C4-2B (cell line): ENCODE data around the gene ROR2.

Source experiments
- ZFX ChIP-seq: fragments of 450-650 bp; IDR thresholded peaks from 2 replicates; pipeline ENCODE4 v1.6.1; 2017
- TF ChIP-seq, protein P1 (sequence below): fragments of 450-650 bp; conservative IDR thresholded peaks from 2 replicates; pipeline ENCODE4 v1.5.1; 2017; ENCODE audit warnings: mild to moderate bottlenecking

DNA sequence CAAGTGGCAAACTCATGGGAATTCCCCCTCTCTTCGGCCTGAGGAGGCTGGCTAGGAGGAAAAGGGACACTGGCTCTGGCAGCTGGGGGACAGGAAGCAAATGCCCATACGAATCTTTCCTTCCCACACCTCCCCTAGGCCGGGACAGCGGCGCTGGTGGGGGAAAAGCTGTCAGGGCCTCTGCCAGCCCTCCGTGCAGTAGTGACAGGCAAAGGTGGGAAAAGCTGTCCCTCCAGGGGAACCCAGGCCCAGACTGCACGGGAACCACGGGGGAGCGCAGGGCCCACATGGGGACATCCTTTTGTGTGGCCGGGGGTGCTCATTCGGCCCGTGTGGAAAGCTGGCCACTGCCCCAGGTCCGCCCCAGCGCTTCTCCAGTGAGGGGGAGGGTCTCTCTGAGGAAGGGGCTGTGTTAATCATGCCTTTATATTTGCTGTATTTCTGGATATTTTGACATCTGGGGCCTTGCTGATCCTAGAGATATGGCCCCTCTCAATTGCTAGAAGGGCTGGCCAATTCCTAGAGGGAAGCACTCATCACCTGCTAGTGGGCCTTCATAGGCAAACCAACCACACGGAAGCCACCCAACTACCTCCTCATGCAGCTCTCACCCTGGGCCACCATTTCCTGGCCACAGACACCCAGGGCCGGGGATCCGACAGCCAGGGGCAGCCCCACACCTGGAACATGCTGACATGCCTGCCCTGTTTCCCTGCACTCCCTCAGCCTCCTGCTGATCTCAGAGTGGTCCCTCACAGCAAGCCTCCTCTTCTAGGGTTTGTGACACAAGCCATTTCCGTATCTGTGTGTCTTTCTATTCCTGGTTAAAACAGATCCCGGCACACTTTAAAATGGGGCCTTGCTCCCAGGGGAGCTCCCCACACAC lies 138.8 kb downstream of the ROR2 start:
- TF ChIP-seq, protein P1, sequence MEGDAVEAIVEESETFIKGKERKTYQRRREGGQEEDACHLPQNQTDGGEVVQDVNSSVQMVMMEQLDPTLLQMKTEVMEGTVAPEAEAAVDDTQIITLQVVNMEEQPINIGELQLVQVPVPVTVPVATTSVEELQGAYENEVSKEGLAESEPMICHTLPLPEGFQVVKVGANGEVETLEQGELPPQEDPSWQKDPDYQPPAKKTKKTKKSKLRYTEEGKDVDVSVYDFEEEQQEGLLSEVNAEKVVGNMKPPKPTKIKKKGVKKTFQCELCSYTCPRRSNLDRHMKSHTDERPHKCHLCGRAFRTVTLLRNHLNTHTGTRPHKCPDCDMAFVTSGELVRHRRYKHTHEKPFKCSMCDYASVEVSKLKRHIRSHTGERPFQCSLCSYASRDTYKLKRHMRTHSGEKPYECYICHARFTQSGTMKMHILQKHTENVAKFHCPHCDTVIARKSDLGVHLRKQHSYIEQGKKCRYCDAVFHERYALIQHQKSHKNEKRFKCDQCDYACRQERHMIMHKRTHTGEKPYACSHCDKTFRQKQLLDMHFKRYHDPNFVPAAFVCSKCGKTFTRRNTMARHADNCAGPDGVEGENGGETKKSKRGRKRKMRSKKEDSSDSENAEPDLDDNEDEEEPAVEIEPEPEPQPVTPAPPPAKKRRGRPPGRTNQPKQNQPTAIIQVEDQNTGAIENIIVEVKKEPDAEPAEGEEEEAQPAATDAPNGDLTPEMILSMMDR, result no peak
- TF ChIP-seq ZFX, result no peak
